Measurements from ENCODE around the gene PRKACA.

Gene PRKACA

GRCh38 chr19:14059652-14060155 is 57.9 kb downstream of the PRKACA start:
- H3K4me3 ChIP-seq: no peak overlapping the region
- DNase-seq (ENCODE audit: low spot score): no peak
- TF ChIP-seq CTCF (IDR thresholded peaks at IDR 0.05): no peak
- H3K27ac ChIP-seq: no peak overlapping the region

- DNase-seq (ENCODE audit: low spot score): no peak
- no peak for TF ChIP-seq CTCF (IDR thresholded peaks at IDR 0.05)
- Histone ChIP-seq H3K27ac (no peak overlapping the region), H3K4me3 (no peak overlapping the region)
These were observed 58.5 kb downstream of the PRKACA start for GRCh38 chr19:14059093-14059480.

GRCh38 chr19:14058182-14059092 is 59.1 kb downstream of the PRKACA start:
- H3K4me3 ChIP-seq: peak overlapping the region; percentile 62
- H3K27ac ChIP-seq: no peak overlapping the region
- TF ChIP-seq CTCF (IDR thresholded peaks at IDR 0.05): no peak

GRCh38 chr19:14056741-14057356 is 60.7 kb downstream of the PRKACA start:
- H3K4me3 ChIP-seq: peak overlapping the region; percentile 62
- no peak for DNase-seq (ENCODE audit: low spot score)
- no peak overlapping the region for H3K27ac ChIP-seq
- TF ChIP-seq CTCF (IDR thresholded peaks at IDR 0.05): no peak

More at GRCh38 chr19:14058182-14059092, 59.1 kb downstream of the PRKACA start:
- no peak for DNase-seq (ENCODE audit: low spot score)

GRCh38 chr19:14056069-14056666 is 61.4 kb downstream of the PRKACA start:
- no peak overlapping the region for H3K4me3 ChIP-seq
- no peak for DNase-seq (ENCODE audit: low spot score)

GRCh38 chr19:14055396-14055795 is 62.2 kb downstream of the PRKACA start:
- no peak for TF ChIP-seq CTCF (IDR thresholded peaks at IDR 0.05)
- DNase-seq (ENCODE audit: low spot score): no peak
- Histone ChIP-seq H3K27ac (no peak overlapping the region), H3K4me3 (no peak overlapping the region)

More at GRCh38 chr19:14056069-14056666, 61.4 kb downstream of the PRKACA start:
- no peak for TF ChIP-seq CTCF (IDR thresholded peaks at IDR 0.05)
- H3K27ac ChIP-seq: no peak overlapping the region
